Dedifferentiated amniotic fluid mesenchymal stem cell (primary cell): ENCODE measurements around the gene RAB31.
"Not testable (repeated sequence)": the region's sequence is repeated elsewhere in the genome, so short reads cannot be mapped to it uniquely, and the experiment has no call there.

ENCODE experiments used
- DNase-seq: peaks from one replicate; pipeline ENCODE4 v3.0.0-alpha.2; 2016; ENCODE audit errors: extremely low spot score

The RAB31 gene

GRCh38 chr18:9887992-9888391 lies 179.9 kb downstream of the RAB31 start:
- DNase-seq, result no peak

- no peak for DNase-seq
These were observed 182.1 kb downstream of the RAB31 start for GRCh38 chr18:9890196-9890595.

DNA sequence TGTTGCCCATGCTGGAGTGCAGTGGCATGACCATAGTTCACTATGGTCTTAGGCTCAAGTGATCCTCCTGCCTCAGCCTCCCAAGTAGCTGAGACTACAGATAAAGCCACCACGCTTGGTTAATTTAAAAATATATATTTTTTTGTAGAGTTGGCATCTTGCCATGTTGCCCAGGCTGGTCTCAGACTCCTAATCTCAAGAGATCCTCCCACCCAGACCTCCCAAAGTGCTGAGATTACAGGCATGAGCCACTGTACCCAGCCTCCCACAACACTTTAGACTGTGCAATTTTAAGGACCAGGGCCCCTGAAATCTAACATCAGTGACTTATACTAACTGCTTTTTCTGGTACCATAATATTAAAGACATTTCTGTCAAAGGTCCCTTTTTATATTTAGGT lies 182.9 kb downstream of the RAB31 start:
- DNase-seq, result no peak

GRCh38 chr18:9891515-9891914 lies 183.4 kb downstream of the RAB31 start:
- not testable (repeated sequence) for DNase-seq

DNA sequence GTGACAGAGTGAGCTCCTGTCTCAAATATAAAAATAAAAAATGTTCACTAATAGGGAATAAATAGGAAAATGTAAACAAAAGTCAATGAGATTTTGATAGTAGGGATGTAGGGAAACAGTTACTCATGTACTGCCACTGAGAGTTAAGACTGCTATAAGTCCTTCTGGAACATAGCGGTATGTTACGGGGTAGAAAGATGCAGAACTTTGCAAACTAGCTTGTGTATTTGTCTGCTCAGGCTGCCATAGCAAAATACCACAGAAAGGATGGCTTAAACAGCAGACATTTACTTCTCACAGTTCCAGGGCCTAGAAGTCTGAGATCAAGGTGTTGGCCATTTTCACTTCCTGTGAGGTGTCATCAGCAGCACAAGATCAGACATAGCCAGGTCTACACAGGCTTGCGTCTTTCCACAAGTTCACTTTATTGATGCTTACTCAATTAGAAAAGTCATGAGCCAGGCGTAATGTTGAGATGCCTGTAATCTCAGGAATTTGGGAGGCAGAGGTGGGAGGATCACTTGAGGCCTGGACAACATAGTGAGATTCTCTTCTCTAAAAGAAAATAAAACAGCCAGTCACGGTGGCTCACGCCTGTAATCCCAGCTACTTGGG lies 186.5 kb downstream of the RAB31 start:
- no peak for DNase-seq

GRCh38 chr18:9897129-9897528 lies 189.0 kb downstream of the RAB31 start:
- no peak for DNase-seq

GRCh38 chr18:9897787-9898291 lies 189.7 kb downstream of the RAB31 start:
- not testable (repeated sequence) for DNase-seq

DNA sequence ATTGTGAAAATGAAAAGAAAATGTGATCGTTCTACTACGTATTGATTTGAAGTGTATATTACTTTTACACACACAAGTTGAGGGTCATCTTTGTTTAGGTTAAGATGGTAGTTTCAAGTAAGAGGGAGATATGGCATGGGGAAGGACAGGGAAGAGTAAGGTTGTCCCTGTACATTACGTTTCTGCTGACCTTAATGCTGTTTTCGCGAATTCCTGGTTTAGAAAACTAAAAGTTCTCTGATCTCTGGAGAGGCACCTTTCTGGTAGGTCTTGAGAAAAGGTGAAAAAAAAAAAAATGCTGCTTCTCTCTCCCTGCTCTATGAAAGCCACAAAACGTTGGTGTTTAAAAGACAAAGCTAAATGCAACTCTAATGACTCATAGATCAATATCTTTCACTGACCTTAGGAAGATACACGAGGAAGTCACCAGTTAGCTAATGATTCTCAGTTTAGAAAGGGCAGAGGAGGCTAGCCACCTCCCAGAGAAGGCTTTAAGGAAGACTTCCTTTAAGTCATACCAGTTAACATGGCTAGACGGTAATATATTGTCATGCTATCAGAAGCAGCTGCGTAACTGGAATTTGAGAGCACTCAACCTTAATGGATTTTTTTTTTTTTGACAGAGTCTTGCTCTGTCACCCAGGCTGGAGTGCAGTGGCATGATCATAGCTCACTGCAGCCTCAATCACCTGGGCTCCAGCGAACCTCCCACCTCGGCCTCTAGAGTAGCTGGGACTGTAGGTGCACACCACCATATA lies 190.9 kb downstream of the RAB31 start:
- no peak for DNase-seq

- DNase-seq, result not testable (repeated sequence)
These were observed 191.4 kb downstream of the RAB31 start for GRCh38 chr18:9899550-9899930.

DNA sequence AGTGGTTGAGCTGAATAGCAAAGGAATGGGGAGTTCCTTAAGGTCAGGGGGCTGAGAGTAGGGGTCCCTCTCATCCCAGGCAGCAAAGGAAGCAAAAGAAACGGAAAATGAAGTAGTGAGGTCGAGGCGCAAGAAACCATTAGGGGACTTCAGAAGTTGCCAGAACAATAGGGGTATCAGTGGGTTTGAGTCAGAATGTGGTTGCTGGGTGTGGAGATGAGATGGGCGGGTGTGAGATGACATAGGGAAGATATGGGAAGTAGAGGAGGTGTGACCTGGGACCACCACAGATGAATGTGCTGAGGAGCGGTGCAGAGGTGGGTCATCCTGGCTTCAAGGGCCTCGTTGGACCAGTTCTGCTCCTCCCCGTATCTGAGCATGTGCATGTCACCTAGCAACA lies 192.6 kb downstream of the RAB31 start:
- DNase-seq, result no peak

- peak; percentile 17 for DNase-seq
These were observed 193.3 kb downstream of the RAB31 start for GRCh38 chr18:9901377-9901776.

DNA sequence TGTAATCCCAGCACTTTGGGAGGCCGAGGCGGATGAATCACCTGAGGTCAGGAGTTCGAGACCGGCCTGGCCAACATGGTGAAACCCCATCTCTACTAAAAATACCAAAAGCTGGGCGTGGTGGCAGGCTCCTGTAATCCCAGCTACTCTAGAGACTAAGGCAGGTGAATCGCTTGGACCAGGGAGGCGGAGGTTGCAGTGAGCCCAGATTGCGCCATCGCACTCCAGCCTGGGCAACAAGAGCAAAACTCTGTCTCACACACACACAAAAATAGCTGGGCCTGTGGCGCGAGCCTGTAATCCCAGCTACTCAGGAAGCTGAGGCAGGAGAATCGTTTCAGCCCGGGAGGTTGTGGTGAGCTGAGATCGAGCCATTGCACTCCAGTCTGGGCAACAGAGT lies 194.2 kb downstream of the RAB31 start:
- not testable (repeated sequence) for DNase-seq

DNA sequence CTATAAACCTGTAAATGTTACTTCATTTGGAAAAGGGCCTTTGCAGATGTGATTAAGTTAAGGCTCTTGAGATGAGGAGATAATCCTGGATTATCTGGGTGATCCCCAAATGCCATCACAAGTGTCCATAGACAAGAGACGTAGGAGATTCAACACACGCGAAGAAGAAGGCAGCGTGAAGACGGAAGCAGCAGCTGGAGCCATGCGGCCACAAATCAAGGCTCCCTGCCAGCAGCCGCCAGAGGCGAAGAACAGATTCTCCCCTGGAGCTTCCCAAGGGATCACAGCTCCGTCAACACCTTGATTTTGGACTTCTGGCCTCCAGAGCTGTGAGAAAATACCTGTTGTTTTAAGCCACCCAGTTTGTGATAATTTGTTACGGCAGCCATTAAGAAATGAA lies 194.7 kb downstream of the RAB31 start:
- DNase-seq, result no peak

- no peak for DNase-seq
These were observed 197.4 kb downstream of the RAB31 start for GRCh38 chr18:9905401-9905922.

- no peak for DNase-seq
These were observed 198.4 kb downstream of the RAB31 start for GRCh38 chr18:9906481-9906880.

- no peak for DNase-seq
These were observed 199.8 kb downstream of the RAB31 start for GRCh38 chr18:9907867-9908266.

- DNase-seq, result no peak
These were observed 202.0 kb downstream of the RAB31 start for GRCh38 chr18:9910071-9910470.

DNA sequence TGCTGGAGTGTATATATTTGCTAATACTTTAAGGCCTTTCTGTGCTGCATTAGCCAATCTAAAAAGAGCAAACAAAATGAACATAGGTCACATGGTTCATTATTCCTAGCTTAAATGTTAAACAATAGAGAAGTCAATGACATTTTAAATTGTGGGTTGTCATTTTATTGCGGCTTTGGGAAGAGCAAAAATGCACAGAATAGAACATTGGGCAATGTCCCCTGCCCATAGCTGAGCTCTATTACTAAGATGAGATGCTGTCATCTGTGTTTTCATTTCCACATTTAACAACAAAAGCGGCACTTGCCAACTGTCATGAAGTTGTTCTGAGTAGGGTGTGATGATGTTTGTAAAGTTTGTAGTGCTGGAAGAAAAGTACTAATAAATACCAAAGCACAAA lies 202.6 kb downstream of the RAB31 start:
- no peak for DNase-seq

DNA sequence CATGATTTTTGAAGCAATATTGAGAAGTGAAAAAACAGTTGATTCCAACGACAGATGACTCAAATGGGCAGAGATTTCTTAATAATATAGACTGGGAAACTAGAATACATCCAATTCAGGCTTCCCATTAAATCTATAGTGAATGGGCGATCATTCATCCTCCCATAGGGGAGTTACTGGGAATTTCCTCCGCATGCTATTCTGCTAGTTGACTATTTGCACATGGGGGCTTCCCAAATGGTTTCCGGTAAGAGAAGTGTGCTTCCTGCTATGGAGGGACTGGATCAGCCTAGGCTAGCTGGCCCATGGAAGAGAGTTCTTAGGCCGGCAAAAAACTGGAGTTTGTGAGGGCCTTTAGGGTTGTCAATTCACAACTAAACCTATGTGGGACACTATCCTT lies 203.1 kb downstream of the RAB31 start:
- no peak for DNase-seq
